Astrocyte of the cerebellum (primary cell): ENCODE measurements around the gene CFHR1.
"Not testable (repeated sequence)": the region's sequence is repeated elsewhere in the genome, so short reads cannot be mapped to it uniquely, and the experiment has no call there.

Experiments
- DNase-seq: peaks from one replicate; pipeline ENCODE4 v3.0.0-alpha.2; 2011; ENCODE audit warnings: low read depth
- H3K4me3 ChIP-seq: 2 replicates; pipeline ENCODE4 v1.5.1; 2011; ENCODE audit warnings: mild to moderate bottlenecking, low read depth, low read length, moderate library complexity
- in situ Hi-C: cut with HindIII; loops from 2 replicates; pipeline ENCODE4 v1.10.0; 2017; ENCODE audit warnings: low sequenced_read_pairs
- TF ChIP-seq, protein P1 (sequence below): IDR thresholded peaks from 2 replicates; pipeline ENCODE4 v1.5.1; 2012; ENCODE audit warnings: low read length, low read depth, moderate library complexity, mild to moderate bottlenecking; ENCODE audit errors: missing control alignments

Gene CFHR1

DNA sequence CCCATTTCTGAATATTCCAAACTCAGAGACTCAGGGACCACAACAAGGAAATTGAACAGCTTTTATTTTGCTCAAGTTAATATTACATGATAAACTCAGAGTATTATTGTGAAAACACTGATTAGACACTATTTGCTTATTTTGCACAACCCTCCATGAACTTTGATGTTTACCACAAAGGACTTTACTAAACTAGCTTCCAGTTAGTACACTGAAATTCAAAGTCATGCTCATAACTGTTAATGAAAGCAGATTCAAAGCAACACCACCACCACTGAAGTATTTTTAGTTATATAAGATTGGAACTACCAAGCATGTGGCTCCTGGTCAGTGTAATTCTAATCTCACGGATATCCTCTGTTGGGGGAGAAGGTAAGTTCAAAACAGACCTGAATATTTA lies at the start of gene CFHR1:
Gene CFHR1, plus strand, starts transcription at position 201 of the 400 bp plus-strand sequence. Its CDS starts 114 bp downstream, at position 315.
- DNase-seq, H3K4me3 ChIP-seq, in situ Hi-C loops: not testable (repeated sequence)

DNA sequence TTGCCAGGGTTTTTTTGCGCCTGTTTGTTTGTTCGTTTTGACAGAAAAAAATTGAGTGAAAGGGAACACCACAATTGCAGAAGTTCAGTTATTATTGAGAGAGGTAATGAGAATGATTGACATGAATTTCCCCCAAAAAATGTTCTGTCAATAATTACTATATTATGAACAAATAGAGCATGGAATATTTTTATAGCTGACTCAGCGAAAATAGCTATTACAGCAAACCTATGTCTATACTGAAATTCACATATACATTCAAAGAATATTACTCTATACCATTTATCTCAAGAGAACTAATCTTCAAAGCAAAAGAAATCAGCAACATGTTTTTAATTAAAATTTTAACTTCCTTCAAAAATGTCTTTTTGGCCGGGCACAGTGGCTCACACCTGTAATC lies 49.7 kb upstream of the CFHR1 start:
- in situ Hi-C loops, DNase-seq, H3K4me3 ChIP-seq: not testable (repeated sequence)

DNA sequence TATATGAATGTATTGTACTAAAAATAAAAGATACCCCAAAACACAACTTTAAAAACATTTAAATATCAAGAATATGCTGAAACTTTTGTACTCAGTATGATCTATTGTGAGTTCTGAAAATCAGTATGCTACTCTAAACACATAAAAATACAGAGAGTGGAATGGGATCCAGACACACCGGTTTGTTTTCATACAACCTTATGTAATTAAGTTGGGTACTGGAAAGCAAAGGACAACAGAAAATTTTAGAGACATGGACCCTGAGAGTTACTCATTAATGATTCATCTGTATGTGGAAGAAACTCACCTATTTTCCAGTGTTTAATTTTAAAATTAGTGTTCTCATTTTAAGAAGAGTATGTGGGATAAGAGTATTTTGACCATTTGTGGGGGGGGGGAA lies 45.8 kb upstream of the CFHR1 start:
- DNase-seq, result no peak
- in situ Hi-C loops, result no loop called here
- TF ChIP-seq, protein P1, sequence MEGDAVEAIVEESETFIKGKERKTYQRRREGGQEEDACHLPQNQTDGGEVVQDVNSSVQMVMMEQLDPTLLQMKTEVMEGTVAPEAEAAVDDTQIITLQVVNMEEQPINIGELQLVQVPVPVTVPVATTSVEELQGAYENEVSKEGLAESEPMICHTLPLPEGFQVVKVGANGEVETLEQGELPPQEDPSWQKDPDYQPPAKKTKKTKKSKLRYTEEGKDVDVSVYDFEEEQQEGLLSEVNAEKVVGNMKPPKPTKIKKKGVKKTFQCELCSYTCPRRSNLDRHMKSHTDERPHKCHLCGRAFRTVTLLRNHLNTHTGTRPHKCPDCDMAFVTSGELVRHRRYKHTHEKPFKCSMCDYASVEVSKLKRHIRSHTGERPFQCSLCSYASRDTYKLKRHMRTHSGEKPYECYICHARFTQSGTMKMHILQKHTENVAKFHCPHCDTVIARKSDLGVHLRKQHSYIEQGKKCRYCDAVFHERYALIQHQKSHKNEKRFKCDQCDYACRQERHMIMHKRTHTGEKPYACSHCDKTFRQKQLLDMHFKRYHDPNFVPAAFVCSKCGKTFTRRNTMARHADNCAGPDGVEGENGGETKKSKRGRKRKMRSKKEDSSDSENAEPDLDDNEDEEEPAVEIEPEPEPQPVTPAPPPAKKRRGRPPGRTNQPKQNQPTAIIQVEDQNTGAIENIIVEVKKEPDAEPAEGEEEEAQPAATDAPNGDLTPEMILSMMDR, result no peak
- H3K4me3 ChIP-seq, result no peak overlapping the region

DNA sequence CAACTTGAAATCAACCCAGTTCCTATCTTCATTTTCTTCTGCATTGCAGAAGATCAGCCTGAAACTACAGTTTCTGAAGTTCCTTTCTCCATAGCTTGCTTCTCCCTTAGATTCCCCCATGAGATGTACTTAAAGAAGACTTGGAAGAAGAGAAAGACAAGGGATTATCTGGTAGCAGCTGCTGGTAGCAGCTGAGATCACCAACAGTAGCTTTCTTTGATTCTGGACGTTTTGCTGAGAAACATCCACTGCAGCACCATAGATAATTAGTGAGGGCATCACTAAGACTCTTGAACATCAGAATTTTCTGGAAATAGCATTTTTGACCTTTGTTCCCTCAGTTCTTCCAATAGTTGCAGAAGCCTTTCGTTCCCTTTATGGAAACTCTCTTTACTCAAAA lies 45.4 kb upstream of the CFHR1 start:
- TF ChIP-seq, protein P1, result no peak
- in situ Hi-C loops, result no loop called here
- no peak for DNase-seq
- no peak overlapping the region for H3K4me3 ChIP-seq

DNA sequence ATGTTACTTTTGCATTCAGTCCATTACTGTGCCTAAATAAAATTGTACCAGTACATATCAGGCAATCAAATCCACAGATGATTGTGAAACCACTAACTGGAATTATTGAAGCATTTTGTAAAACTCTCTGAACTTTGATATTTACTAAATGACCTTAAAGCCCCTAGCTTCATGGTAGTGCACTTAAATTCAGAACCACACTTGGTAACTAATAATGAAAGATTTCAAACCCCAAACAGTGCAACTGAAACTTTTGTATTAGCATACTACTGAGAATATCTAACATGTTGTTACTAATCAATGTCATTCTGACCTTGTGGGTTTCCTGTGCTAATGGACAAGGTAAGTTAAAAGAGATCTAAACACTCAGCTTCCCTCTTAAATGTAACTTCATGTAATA lies 44.9 kb upstream of the CFHR1 start, which contains the start of gene CFHR3:
Gene CFHR3, plus strand, starts transcription at position 238 of the 400 bp plus-strand sequence. Its CDS starts 47 bp downstream, at position 285.
- no peak within 1 kb of the TSS for H3K4me3 ChIP-seq
- TF ChIP-seq, protein P1, result no peak
- in situ Hi-C loops, result no loop called here
- DNase-seq, result no peak

DNA sequence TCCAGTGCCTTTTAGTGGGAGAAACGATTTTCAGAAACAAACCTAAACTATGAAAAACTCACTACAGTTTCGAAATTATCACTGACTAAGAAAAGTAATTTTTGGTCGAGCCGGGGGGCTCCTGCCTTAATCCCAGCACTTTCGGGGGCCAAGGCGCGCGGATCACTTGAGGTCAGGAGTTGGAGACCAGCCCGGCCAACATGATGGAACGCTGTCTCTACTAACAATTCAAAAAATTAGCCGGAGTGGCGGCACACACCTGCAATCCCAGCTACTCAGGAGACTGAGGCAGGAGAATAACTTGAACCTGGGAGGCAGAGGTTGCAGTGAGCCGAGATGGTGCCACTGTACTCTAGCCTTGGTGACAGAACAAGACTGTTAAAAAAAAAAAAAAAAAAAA lies 41.9 kb upstream of the CFHR1 start:
- TF ChIP-seq, protein P1, result no peak
- in situ Hi-C loops, result no loop called here
- H3K4me3 ChIP-seq, result no peak overlapping the region
- DNase-seq, result no peak

DNA sequence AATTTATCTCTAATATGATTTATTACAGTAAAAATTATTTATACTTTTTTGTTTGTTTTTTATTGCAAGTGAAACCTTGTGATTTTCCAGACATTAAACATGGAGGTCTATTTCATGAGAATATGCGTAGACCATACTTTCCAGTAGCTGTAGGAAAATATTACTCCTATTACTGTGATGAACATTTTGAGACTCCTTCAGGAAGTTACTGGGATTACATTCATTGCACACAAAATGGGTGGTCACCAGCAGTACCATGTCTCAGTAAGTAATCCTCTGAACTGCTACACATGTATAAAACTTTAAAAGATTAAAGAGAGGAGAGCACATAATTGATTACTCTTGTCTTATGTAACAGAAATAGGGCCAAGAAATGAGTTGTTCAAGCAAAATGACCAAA lies 40.4 kb upstream of the CFHR1 start:
- in situ Hi-C loops, result no loop called here
- DNase-seq, result no peak
- no peak overlapping the region for H3K4me3 ChIP-seq
- TF ChIP-seq, protein P1, result no peak

DNA sequence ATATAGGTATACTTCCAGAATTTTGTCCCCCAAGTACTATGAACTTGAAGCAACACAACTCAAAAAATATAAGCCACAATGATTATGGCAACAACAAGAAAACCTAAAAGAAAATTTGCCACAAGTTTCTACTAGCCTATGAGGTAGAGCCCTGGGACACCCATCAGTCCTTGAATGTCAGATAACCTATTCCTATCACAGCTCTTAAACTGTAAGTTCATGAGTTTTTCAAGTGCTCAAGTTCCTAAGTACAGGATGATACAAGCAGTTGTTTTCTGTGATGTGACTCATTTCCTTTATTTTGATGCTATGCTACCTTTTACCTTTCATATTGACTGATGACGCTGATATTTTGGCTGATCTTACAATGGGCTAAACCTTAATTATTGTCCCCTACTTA lies 28.3 kb upstream of the CFHR1 start:
- H3K4me3 ChIP-seq, in situ Hi-C loops, DNase-seq: not testable (repeated sequence)

DNA sequence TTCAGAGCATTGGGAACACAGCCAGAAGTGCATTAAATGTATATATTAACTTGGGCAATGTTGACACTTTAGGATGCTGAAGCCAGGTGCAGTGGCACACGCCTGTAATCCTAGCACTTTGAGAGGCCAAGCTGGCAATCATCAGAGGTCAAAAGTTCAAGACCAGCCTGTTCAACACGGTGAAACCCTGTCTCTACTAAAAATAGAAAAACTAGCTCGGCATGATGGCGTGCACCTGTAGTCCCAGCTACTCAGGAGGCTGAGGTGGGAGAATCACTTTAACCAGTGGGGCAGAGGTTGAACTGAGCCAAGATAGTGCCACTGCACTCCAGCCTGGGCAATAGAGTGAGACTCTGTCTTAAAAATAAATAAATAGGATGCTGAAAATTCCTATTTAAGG lies 25.4 kb upstream of the CFHR1 start:
- DNase-seq, H3K4me3 ChIP-seq, in situ Hi-C loops: not testable (repeated sequence)
